Measurements from ENCODE around the gene BCAS3. TPM values are rescaled to one million over a fixed set of nuclear protein-coding genes. Genes with fewer than 3 reads are reported as not detected.

The BCAS3 gene
- total RNA-seq, 4 donors from 2014 or later = 18.2 to 60.6 (median 23.4) TPM

DNA sequence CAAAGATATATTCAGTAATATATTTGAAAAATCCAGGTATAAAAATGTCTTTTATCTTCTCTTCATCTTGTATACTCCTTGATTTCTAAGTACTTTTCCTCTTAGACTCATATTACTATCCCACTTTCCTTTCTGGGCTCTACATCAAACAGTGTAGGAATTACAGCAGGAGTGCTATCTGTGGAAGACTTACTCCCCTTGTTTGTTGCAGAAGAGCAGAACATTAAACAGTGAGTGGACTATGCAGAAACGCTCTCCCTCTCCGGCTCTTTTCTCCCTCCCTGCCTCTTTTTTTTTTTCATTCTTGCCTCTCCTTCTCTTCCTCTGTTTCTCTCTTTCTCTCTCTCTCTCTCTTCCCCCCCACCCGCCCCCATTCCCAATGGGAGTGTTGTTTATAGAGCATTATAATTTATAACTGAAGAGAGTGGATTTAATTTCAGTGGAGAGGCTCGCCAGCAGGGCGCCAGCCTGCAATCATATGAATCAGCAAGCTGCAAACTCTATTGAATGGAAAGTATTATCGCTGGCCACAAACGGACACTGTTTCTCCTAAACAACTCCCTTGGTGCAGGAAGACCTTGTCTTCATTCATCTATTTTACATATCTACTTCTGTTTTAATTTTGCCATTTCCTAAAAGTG, 479.7 kb downstream of the BCAS3 start:
- Histone ChIP-seq H3K4me3 (peak overlapping the region; percentile 3 to 35 (median 20)), H3K9me3 (no peaks in the 10 kb centered on the region), H3K27me3 (no peaks in the 10 kb centered on the region), H3K36me3 (no peaks in the 10 kb centered on the region), H3K27ac (peak overlapping the region in 1 of 4 donors; percentile 31), H3K4me1 (peaks cover 8 to 14% of the 10 kb centered on the region in 2 donors)
- TF ChIP-seq POLR2A (IDR thresholded peaks at IDR 0.05) (no peak), CTCF (IDR thresholded peaks at IDR 0.05 in 4 of 5, conservative IDR thresholded peaks at IDR 0.05 in 1 of 5) (peak in 1 of 5 experiments; percentile 22)
- no peak for ATAC-seq
- DNase-seq = no peak
- intact Hi-C loops (cut with DNase I; ENCODE audit: low total_unique reads) (no loop called here), in situ Hi-C loops (cut with MboI; ENCODE audit: low sequenced_read_pairs in 4 of 4) (no loop called here)

- in situ Hi-C loops (cut with MboI; ENCODE audit: low sequenced_read_pairs in 4 of 4) = no loop called here
- no peaks in the 10 kb centered on the region for H3K36me3 ChIP-seq
- ATAC-seq (no peak), DNase-seq (no peak)
- no peaks in the 10 kb centered on the region for H3K9me3 ChIP-seq
- no peak for TF ChIP-seq POLR2A (IDR thresholded peaks at IDR 0.05)
- TF ChIP-seq CTCF (IDR thresholded peaks at IDR 0.05 in 4 of 5, conservative IDR thresholded peaks at IDR 0.05 in 1 of 5) = no peak
- peak overlapping the region in 1 of 4 donors; percentile 16 for H3K4me3 ChIP-seq
- peaks cover 8 to 14% of the 10 kb centered on the region in 2 donors for H3K4me1 ChIP-seq
- H3K27me3 ChIP-seq = no peaks in the 10 kb centered on the region
- no peak overlapping the region for H3K27ac ChIP-seq
- intact Hi-C loops (cut with DNase I; ENCODE audit: low total_unique reads) = no loop called here
Observed at GRCh38 chr17:61158376-61158775, 480.7 kb downstream of the BCAS3 start.

GRCh38 chr17:61159221-61159814, 481.7 kb downstream of the BCAS3 start:
- DNase-seq (no peak), ATAC-seq (no peak)
- intact Hi-C loops (cut with DNase I; ENCODE audit: low total_unique reads) = no loop called here
- Histone ChIP-seq H3K4me3 (no peak overlapping the region), H3K9me3 (no peaks in the 10 kb centered on the region), H3K27me3 (no peaks in the 10 kb centered on the region), H3K4me1 (peaks cover 8 to 14% of the 10 kb centered on the region in 2 donors), H3K27ac (no peak overlapping the region), H3K36me3 (no peaks in the 10 kb centered on the region)
- TF ChIP-seq CTCF (IDR thresholded peaks at IDR 0.05 in 4 of 5, conservative IDR thresholded peaks at IDR 0.05 in 1 of 5) (no peak), POLR2A (IDR thresholded peaks at IDR 0.05) (no peak)
- in situ Hi-C loops (cut with MboI; ENCODE audit: low sequenced_read_pairs in 4 of 4) = no loop called here

DNA sequence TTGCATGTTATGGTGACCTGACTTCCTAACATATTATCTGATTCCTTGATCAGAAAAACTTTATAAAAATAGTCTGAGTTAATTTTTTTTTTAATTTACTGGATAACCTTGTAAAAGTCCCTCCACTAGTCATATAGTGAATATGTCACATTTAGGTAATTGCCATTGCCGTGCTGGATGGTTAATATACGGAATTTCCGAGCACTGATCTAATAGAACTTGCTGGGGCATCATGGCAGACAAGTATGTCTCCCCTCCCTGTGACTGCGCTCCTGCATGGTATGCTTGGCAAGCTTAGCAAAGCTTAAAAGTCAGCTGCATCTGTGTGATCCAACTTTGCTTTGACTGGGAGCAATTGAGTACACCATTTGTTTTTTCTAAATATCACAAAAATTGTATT, 482.6 kb downstream of the BCAS3 start:
- TF ChIP-seq POLR2A (IDR thresholded peaks at IDR 0.05) (no peak), CTCF (IDR thresholded peaks at IDR 0.05 in 4 of 5, conservative IDR thresholded peaks at IDR 0.05 in 1 of 5) (no peak)
- H3K4me3 ChIP-seq = no peak overlapping the region
- H3K27me3 ChIP-seq = no peaks in the 10 kb centered on the region
- DNase-seq (no peak), ATAC-seq (no peak)
- no peak overlapping the region for H3K27ac ChIP-seq
- H3K36me3 ChIP-seq = no peaks in the 10 kb centered on the region
- in situ Hi-C loops (cut with MboI; ENCODE audit: low sequenced_read_pairs in 4 of 4) (no loop called here), intact Hi-C loops (cut with DNase I; ENCODE audit: low total_unique reads) (no loop called here)
- no peaks in the 10 kb centered on the region for H3K9me3 ChIP-seq
- peaks cover 8 to 14% of the 10 kb centered on the region in 2 donors for H3K4me1 ChIP-seq
